ENCODE measurements around the gene BTBD9.

- TF ChIP-seq CREB3 (CRISPR knock-in tag; IDR thresholded peaks at IDR 0.05) (no peak), GATAD1 (CRISPR knock-in tag; IDR thresholded peaks at IDR 0.05) (no peak), ZZZ3 (CRISPR knock-in tag; IDR thresholded peaks at IDR 0.05; ENCODE audit: borderline replicate concordance) (no peak), TRIM22 (IDR thresholded peaks at IDR 0.05) (no peak), NFYB (CRISPR knock-in tag; IDR thresholded peaks at IDR 0.05) (no peak), EP300 (IDR thresholded peaks at IDR 0.05; ENCODE audit: low read depth in 2 of 2, low read length in 2 of 2) (no peak), EP300 (CRISPR knock-in tag; IDR thresholded peaks at IDR 0.05; ENCODE audit: borderline replicate concordance) (no peak), EZH2 (conservative IDR thresholded peaks at IDR 0.05; ENCODE audit: low read depth, low read length) (no peak), ZNF549 (CRISPR knock-in tag; IDR thresholded peaks at IDR 0.05) (no peak), ZNF687 (CRISPR knock-in tag; IDR thresholded peaks at IDR 0.05) (no peak), ZNF614 (CRISPR knock-in tag; IDR thresholded peaks at IDR 0.05; ENCODE audit: borderline replicate concordance) (no peak), E2F5 (CRISPR knock-in tag; conservative IDR thresholded peaks at IDR 0.05) (no peak), CTCF (CRISPR knock-in tag; IDR thresholded peaks at IDR 0.05) (no peak)
Observed at GRCh38 chr6:38489951-38490350, 149.8 kb downstream of the BTBD9 start.
